PC-9 (cell line): Measurements from ENCODE around the gene STEAP4.

Source experiments
- CTCF ChIP-seq: fragments of 200-600 bp; sonication (generic); conservative IDR thresholded peaks from 2 replicates; pipeline ENCODE4 v1.6.1; 2017; ENCODE audit warnings: mixed run types, antibody characterized with exemption, mild to moderate bottlenecking, moderate library complexity
- EZH2 ChIP-seq: fragments of 200-600 bp; sonication (generic); IDR thresholded peaks from 2 replicates; pipeline ENCODE4 v1.8.0; 2017; ENCODE audit warnings: antibody characterized with exemption, low read depth

- TF ChIP-seq CTCF: no peak
- TF ChIP-seq EZH2: no peak
Measured at GRCh38 chr7:88262562-88262961, 44.1 kb downstream of the STEAP4 start.
